HG02763 (cell line): ENCODE measurements around the gene GKN1.

ENCODE experiments used
- ATAC-seq: cut with Tn5 transposase; IDR thresholded peaks from one replicate; pipeline ENCODE4 v1.9.1; 2021; ENCODE audit warnings: mild to moderate bottlenecking, moderate library complexity; ENCODE audit not compliant: unreplicated experiment

GKN1 gene

DNA sequence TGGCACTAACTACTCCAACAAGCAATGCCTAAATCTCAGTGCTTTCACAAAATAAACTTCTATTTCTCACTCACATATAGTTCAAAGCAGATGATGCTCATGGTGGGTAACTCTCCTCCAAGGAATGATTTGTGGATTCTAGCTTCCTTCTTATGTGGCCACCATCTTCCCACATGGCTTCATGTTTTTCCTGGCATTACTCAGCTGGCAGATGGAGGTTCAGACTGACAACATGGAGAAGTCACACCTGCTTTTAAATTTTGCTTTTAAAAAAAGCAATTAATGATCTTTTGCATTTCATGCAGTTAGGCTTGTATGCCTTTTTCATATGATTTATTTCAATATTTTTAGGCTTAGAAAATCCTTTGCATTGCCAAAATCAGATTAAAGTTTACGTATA, 15.4 kb upstream of the GKN1 start:
- ATAC-seq, result no peak

- no peak for ATAC-seq
Measured at GRCh38 chr2:68961380-68961779, 13.1 kb upstream of the GKN1 start.

DNA sequence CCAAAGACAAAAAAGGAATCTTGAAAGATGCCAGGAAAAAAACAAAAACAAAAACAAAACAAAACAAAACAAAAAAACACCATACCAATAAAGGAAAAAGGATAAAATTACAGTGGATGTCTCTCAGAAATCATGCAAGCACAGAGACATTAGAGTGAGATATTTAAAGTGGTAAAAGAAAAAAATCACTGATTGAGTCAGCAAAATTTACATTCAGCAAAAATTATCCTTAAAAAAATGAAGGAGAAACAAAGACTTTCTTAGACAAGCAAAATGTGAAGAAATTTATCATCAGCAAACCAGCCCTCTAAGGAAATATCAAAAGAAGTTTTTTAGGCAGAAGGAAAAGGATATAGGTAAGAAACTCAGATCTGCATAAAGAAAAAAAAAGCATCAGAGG, 10.2 kb upstream of the GKN1 start:
- no peak for ATAC-seq

DNA sequence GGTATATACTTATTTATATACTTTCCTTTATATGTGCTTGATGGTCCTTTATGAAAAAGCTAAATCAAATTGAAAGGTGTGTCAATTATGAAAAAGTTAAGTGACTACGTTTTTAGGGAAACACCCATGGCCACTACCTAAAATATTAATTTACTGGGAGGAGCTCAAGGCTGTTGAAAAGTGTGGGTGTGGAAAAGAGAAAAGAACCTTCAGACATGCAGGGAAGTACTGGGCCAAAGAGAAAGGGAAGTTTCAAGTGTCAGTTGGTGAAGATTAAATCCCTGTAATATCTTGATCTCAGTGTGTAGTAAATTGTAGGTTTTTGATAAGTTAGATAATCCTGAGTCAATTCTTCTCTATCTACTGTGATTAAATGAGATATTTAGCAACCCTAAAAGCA, 6.2 kb upstream of the GKN1 start:
- no peak for ATAC-seq

DNA sequence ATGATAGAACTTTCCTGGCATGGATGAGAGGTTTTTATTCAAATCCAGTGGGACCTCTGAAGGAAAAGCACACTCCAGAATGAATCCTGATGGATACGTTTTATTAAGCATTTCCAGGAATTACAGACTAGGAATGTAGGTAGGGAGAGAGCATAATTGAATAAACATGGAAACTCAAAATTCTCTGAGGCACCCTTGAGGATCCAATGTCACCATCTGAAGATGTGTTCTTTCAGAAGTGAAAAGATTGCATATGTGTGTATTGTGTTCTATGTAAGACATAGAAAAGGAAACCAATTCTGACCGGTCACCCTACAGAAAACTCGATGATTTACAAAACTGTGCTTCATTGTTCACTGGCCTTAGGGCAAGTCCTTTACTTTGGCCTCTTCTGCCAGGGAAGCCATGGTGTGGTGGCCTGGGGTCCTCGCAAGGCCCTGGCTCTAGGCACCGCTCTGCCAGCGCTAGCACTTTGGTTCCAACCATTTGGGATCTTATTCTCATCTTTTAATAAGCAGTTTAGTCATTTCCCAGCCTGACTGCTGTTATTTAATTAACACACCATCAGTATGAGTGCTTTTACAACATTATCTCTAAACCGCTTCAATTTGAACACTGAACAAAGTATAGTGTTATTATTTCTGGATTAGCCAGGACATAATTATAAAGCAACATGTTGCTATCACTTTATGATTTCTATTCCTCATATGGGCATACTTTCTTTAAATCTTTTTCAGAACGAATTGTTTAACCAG, 4.5 kb upstream of the GKN1 start:
- no peak for ATAC-seq

- no peak for ATAC-seq
Measured at GRCh38 chr2:68970566-68971265, 3.7 kb upstream of the GKN1 start.

DNA sequence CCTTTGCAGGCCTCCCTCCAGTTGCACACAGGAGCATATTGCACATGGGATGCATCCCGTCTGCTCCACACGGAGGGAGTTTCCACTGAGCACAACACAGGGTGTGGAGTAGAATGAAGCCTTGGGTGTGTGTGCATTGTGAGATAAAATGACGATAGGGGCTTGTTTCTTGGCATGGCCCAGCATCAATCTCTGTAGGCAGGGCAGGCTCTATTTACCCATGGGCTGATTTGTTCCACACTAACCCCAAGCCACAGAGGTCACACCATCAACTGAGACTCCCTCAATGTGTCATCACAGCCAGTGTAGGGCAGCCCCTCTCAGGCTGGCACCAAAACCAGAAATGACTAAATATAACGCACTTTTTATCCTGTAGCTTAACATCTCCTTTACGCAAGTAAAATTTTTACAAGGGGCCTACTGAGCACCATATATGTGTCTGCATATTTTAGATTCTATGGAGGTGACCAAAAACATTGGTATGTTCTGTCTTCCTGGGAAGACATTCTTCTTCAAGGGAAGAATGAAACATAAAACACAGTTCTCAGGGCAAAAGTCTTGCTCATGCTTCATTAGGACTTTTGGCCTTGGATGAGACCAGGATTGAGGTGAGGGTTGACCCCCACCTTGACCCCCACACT, 2.7 kb upstream of the GKN1 start:
- ATAC-seq, result no peak

- no peak for ATAC-seq
Measured at GRCh38 chr2:68974946-68975665, 670 bp downstream of the GKN1 start.

- ATAC-seq, result no peak
Measured at GRCh38 chr2:68975844-68976243, 1.4 kb downstream of the GKN1 start.

GRCh38 chr2:68977453-68977852, 3.0 kb downstream of the GKN1 start:
- no peak for ATAC-seq

DNA sequence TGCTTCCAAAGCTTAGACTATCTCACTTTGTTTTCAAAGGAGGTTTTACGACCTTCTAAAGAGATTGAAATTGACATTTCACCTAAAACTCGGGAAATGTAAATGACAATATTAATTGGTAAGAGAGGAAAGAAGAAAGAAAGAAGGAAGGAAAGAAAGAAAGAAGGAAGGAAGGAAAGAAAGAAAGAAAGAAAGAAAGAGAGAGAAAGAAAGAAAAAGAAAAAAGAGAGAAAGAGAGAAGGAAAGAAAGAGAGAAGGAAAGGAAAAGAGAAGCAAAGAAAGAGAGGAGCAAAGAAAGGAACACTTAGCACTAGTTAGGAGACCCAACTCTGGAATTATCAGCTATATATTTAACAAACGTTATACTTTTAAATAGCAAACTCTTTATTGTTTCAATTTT, 3.7 kb downstream of the GKN1 start:
- no peak for ATAC-seq

- no peak for ATAC-seq
Measured at GRCh38 chr2:68980956-68981355, 6.5 kb downstream of the GKN1 start.

DNA sequence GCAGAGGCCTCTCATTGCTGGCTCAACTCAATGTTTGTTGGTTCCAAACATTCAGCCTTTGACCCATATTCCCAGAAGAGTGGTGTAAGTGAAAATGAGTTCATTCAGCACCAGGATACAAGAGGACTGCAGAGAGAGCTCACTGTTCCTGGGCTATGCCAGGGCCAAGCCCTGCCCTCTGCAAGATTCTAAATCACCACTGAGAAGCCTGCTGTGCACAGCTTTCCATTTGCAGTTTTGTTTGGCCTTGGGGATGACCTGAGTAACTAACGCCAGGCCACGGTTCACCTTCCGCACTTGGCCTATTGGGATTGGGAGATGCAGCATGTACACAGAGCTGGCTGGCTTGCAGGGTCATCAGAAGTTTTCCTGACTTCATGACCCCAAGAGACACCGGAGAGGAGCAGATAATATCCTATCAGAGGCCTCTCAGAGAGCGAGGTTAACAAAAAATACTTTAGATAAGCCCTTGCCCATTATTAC, 12.6 kb downstream of the GKN1 start:
- ATAC-seq, result no peak

DNA sequence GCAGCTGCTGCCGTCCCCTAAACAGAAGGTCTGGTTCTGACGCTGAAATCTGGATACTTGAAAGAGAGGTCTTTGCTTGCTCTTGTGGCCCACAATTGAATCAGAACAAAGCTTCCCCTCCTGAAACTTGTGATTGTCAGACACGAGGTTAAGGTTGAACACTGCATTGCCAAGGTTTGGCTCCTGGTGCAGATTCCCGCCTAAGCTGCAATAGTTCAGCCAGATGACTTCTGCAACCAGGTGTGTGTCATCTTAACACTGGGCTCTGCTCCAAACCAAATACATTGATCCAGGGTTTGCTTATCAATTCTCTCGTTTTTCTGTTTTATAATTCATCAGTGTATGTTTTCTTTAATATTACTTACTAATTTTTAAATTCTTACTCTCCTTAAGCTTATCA, 14.6 kb downstream of the GKN1 start:
- ATAC-seq, result no peak

DNA sequence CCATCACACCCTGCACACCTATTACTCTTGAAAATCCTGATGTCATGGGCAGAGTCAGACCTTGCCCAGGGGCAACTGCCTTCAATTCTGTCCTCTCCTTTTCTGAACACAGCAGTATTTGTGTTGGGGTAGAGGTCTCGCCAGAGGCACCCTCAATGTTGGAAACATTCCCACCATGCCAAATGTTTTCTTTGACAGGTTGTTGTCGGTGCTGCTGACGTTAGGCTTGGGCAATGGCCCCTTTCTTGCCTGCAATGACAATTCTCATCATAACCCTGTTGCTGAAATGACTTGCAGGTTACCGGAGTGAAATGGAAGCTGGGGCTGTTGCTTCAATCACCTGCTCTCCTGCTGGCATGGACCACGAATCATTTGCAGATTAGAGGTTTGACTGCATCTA, 17.9 kb downstream of the GKN1 start:
- ATAC-seq, result no peak

- no peak for ATAC-seq
Measured at GRCh38 chr2:68992933-68993332, 18.5 kb downstream of the GKN1 start.

DNA sequence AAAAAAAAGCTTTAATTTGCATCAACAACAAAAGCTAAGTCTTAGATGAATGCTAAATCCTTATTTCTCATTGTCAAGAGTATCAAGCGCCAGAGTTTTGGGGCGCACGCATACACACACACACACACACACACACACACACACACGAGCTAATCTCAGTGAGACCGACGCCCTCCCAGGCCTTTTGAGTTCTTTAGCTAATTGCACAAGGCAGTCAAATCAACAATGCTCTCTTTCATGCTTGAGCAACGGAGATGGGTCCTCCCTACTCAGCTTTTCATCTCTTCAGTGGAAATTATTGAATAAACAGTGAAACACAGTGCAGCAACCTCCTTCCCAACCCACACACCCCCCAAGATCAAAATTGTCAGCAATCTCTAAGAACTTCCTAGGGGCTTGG, 19.2 kb downstream of the GKN1 start:
- no peak for ATAC-seq

GRCh38 chr2:68994864-68995263, 20.4 kb downstream of the GKN1 start:
- ATAC-seq, result no peak

DNA sequence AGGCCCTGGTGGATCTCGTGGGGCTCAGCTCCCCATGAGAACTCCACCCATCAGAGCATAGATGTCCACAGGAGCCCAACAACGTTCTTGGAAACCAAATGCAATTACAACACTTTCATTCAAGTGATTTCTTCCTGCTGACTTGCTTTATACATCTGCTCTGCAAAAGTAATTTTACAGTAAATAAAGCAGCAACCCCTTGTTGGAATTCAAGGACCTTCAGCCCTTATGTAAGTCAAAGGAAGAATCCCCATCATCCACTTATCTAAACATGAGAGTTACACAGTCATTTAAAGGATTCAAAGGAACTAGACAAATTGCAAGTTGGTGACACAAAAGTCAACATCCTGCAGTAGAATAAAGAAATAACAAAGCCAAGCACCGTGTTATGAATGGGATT, 21.5 kb downstream of the GKN1 start:
- ATAC-seq, result no peak

DNA sequence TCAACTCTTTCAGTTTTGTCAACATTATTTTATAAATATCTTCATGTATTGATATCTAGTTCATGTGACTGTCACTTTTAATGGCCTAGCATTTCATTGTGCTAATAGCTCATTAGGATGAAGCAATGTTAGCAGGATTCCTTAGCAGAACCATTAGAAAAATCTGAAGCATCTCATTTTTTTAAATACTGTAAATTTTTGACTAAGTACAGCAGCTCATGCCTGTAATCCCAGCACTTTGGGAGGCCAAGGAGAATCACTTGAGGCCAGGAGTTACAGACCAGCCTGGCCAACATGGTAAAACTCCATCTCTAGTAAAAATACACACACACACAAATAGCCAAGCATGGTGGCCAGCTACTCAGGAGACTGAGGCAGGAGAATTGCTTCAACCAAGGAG, 23.0 kb downstream of the GKN1 start:
- no peak for ATAC-seq

DNA sequence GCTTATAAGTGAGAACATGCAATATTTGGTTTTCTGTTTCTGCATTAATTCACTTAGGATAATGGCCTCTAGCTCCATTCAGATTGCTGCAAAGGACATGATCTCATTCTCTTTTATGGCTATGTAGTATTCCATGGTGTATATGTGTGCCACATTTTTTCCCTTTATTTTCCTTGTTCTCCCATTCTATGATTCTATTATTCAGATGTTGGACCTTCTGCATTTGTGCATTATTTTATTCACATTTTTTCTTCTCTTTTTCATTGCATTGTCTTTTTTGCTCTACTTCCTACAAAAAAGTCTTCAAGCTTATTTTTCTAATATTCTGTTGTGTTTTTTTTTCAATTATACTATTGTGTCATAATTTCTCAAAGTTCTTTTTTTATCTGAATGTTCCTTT, 27.4 kb downstream of the GKN1 start:
- ATAC-seq, result no peak
